ENCODE measurements around the gene GNAS.

DNA sequence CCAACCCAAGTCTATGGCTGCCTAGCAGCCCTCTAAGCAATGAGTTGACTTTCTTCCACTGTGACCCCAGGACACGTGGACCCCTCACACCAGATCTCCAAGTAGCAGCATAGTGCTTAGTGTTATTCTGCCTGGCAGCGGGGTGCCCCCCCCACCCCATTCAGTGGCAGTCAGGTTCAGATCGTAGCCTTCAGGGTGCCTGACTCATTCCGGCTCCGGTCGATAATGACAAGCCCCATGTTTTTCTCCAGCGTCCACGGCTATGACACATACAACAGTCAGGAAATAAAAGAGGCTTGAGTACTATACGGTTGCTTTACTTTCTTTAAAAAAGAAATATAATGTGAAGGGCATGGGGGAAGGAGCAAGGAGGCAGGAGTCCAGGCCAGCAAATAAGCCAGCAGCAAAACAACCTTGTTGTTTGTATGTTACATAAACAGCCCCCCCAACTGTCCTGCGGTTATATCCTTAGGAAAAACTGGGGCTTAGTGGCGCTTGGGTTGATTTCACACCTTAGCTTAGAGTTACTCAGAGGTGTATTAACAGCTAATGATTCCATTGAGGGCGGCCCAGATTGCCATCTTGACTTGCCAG lies 23.1 kb downstream of the GNAS start:
- TF ChIP-seq POLR2A (IDR thresholded peaks at IDR 0.05), result no peak
- TF ChIP-seq, protein P1, sequence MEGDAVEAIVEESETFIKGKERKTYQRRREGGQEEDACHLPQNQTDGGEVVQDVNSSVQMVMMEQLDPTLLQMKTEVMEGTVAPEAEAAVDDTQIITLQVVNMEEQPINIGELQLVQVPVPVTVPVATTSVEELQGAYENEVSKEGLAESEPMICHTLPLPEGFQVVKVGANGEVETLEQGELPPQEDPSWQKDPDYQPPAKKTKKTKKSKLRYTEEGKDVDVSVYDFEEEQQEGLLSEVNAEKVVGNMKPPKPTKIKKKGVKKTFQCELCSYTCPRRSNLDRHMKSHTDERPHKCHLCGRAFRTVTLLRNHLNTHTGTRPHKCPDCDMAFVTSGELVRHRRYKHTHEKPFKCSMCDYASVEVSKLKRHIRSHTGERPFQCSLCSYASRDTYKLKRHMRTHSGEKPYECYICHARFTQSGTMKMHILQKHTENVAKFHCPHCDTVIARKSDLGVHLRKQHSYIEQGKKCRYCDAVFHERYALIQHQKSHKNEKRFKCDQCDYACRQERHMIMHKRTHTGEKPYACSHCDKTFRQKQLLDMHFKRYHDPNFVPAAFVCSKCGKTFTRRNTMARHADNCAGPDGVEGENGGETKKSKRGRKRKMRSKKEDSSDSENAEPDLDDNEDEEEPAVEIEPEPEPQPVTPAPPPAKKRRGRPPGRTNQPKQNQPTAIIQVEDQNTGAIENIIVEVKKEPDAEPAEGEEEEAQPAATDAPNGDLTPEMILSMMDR (IDR thresholded peaks at IDR 0.05), result no peak
